Upper lobe of left lung (tissue), 6 donors: ENCODE data around the gene AP3D1. TPM values are rescaled to one million over a fixed set of nuclear protein-coding genes. Genes with fewer than 3 reads are reported as not detected.

ENCODE experiments used
- ATAC-seq, 2 donors: fragments of 200-7000 bp; cut with Tn5 transposase; one replicate each; pipeline ENCODE4 v1.9.1; 2022; ENCODE audit warnings: mild to moderate bottlenecking in 2 of 2, moderate library complexity in 2 of 2; ENCODE audit not compliant: low FRiP score in 2 of 2
- DNase-seq, 2 donors: peaks; one replicate each; pipeline ENCODE4 v3.0.0-alpha.2; 2019 to 2020
- H3K27ac ChIP-seq, 4 donors: fragments of 200-600 bp; sonication (generic); one replicate each; pipeline ENCODE4 v1.5.1; 2016 to 2019
- H3K27me3 ChIP-seq, 4 donors: fragments of 200-600 bp; sonication (generic); one replicate each; pipeline ENCODE4 v1.5.1; 2017 to 2019
- H3K36me3 ChIP-seq, 4 donors: fragments of 200-600 bp; sonication (generic); one replicate each; pipeline ENCODE4 v1.5.1; 2016 to 2019
- H3K4me1 ChIP-seq, 4 donors: fragments of 200-600 bp; sonication (generic); one replicate each; pipeline ENCODE4 v1.5.1; 2018 to 2019
- H3K4me3 ChIP-seq, 4 donors: fragments of 200-600 bp; sonication (generic); one replicate each; pipeline ENCODE4 v1.5.1; 2017 to 2019; ENCODE audit warnings: mild to moderate bottlenecking in 2 of 4, moderate library complexity in 1 of 4
- H3K9me3 ChIP-seq, 4 donors: fragments of 200-600 bp; sonication (generic); one replicate each; pipeline ENCODE4 v1.5.1; 2018 to 2019
- EP300 ChIP-seq, 4 donors: sonication (generic); formaldehyde crosslinking; IDR thresholded peaks; one replicate each; pipeline ENCODE4 v1.5.1; 2017; ENCODE audit warnings: antibody characterized with exemption in 4 of 4, control low read depth in 2 of 4
- POLR2A ChIP-seq, 4 donors: fragments of 450-650 bp; IDR thresholded peaks; one replicate each; pipeline ENCODE4 v1.5.1; 2016 to 2017; ENCODE audit warnings: antibody characterized with exemption in 4 of 4, mild to moderate bottlenecking in 2 of 4
- POLR2AphosphoS5 ChIP-seq, 2 donors: sonication (generic); formaldehyde crosslinking; IDR thresholded peaks; one replicate each; pipeline ENCODE4 v1.5.1; 2017; ENCODE audit warnings: antibody characterized with exemption in 2 of 2
- WGBS, 2 donors: methylation state at CpG; one replicate each; pipeline ENCODE4 v1.1.5; 2017 to 2018; 5-methylcytosine and 5-hydroxymethylcytosine counted together
- total RNA-seq, 6 donors: library from RNA; depleted of rRNA in 4 of 6; stranded (reverse); fragments of >200 nt in 4 of 6; gene quantifications; one replicate each; pipeline versions ENCODE4 v1.1.0 to v1.2.1, GENCODE V29; 2016 to 2021
- TF ChIP-seq, protein P1 (sequence below), 6 experiments: fragments of 450-650 bp in 4 of 6; fragments of 200-600 bp in 2 of 6; sonication (generic) in 2 of 6; IDR thresholded peaks; one replicate each; pipeline ENCODE4 v1.5.1; 2016 to 2019; ENCODE audit warnings: antibody characterized with exemption in 6 of 6
- donor health status: DM: no; HTN: no; CAD: no; lungs with moderate emphysema.
- donor health status: DM: no; HTN: yes; CAD: no; lungs with severe emphysema.

The AP3D1 gene
- total RNA-seq, 6 donors from 2014 or later: 73.5 to 180 (median 115) TPM

DNA sequence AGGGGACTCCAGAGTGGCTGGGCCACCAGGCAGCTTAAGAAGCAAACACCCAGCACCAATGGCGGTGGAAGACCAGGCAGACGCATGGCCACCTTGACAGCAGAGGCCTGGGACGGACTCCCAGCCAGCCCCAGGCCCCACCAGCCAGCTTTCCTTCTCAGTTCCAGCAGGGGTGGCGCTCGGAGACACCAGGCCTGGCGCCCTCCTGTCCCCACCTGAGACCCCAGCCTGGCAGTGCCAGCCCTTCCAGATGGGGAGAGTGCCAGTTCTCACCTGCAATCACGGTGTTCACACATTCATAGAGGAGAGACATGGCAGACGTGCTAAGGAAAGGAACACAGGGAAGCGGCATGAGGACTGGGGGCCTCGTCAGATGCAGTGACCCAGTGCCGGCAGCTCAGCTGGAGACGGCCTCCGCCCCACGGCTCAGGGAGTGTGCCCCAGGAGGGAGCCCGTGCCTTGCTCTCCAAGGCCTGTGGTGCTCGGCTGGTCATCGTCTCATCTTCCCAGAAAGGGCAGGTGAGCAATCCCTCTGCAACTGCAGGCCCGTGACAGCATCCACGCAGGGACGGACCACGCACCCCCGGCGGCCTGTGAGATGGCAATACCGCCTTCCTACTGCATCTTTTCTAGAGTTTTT lies 24.4 kb downstream of the AP3D1 start:
- 95 to 97% methylated on average over 19 to 24 of the region's 24 CpGs for WGBS, 2 donors
- no peaks in the 10 kb centered on the region for H3K9me3 ChIP-seq
- H3K36me3 ChIP-seq: peaks cover 14 to 94% (median 85%) of the 10 kb centered on the region in 4 donors
- ATAC-seq: no peak
- no peak overlapping the region for H3K27ac ChIP-seq
- H3K4me1 ChIP-seq: no peaks in the 10 kb centered on the region
- TF ChIP-seq POLR2AphosphoS5 (IDR thresholded peaks at IDR 0.05) (no peak), POLR2A (IDR thresholded peaks at IDR 0.05) (no peak), EP300 (IDR thresholded peaks at IDR 0.05) (no peak)
- TF ChIP-seq, protein P1, sequence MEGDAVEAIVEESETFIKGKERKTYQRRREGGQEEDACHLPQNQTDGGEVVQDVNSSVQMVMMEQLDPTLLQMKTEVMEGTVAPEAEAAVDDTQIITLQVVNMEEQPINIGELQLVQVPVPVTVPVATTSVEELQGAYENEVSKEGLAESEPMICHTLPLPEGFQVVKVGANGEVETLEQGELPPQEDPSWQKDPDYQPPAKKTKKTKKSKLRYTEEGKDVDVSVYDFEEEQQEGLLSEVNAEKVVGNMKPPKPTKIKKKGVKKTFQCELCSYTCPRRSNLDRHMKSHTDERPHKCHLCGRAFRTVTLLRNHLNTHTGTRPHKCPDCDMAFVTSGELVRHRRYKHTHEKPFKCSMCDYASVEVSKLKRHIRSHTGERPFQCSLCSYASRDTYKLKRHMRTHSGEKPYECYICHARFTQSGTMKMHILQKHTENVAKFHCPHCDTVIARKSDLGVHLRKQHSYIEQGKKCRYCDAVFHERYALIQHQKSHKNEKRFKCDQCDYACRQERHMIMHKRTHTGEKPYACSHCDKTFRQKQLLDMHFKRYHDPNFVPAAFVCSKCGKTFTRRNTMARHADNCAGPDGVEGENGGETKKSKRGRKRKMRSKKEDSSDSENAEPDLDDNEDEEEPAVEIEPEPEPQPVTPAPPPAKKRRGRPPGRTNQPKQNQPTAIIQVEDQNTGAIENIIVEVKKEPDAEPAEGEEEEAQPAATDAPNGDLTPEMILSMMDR (IDR thresholded peaks at IDR 0.05): no peak
- H3K4me3 ChIP-seq: no peak overlapping the region
- DNase-seq: no peak
- H3K27me3 ChIP-seq: no peaks in the 10 kb centered on the region

DNA sequence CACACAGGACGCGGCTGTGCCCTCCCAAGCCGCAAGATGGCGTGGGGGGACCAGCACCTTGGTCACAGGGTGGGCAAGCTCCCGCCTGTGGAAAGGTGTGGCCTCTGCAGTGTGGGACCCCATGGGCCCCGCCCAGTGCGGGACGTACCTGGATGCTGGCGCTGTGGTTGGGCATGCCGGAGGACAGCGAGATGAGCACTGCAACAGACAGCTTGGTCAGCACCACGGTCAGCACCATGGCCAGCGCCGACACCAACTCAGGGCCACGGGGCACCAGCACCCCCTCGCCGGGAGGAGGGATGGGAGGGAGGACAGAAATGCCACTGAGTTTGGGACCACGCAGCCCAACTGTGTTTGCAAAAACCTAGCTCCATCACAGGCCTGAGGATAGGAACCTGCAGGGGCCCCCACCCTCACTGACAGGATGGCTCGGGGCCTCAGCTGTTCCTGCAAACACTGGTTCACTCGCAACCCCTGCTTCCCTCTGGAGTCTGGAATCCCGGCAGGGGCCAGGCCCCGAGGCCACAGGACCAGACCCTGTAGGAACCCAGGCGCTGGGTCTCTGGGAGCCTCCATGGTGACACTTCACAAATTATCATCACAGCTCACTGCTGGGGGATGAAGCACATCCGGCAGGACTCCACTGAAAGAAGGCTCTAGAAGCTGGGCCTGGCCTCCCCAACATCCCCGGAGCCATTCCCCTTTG lies 27.5 kb downstream of the AP3D1 start:
- DNase-seq (peak in 1 of 2 donors; percentile 80), ATAC-seq (no peak)
- WGBS, 2 donors: 89 to 94% methylated on average over 14 to 22 of the region's 25 CpGs
- no peak overlapping the region for H3K27ac ChIP-seq
- no peaks in the 10 kb centered on the region for H3K9me3 ChIP-seq
- TF ChIP-seq POLR2A (IDR thresholded peaks at IDR 0.05) (no peak), EP300 (IDR thresholded peaks at IDR 0.05) (no peak), POLR2AphosphoS5 (IDR thresholded peaks at IDR 0.05) (no peak)
- TF ChIP-seq, protein P1 (IDR thresholded peaks at IDR 0.05): no peak
- no peak overlapping the region for H3K4me3 ChIP-seq
- H3K36me3 ChIP-seq: peaks cover 28 to 94% (median 88%) of the 10 kb centered on the region in 4 donors
- H3K27me3 ChIP-seq: no peaks in the 10 kb centered on the region
- H3K4me1 ChIP-seq: no peaks in the 10 kb centered on the region

DNA sequence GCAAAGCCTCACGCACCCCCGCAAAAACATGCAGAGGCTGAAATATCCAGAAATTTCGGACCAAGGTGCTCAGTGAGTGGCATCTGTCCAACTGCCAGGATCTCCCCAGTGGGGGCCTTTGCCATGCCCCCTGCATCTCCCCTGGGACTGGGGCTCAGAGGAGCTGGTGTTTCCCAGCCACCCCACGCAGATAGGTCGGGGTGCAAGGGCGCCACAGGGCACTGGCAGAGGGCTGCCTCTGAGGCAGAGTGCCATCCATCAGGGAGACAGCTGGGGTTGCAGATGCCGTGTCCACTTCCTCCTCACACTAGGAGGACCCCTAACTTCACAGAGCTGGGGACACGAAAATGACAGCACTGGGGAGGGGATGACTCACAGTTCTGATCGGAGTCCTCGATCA lies 28.4 kb downstream of the AP3D1 start:
- 82 to 95% methylated on average over 4 to 8 of the region's 10 CpGs for WGBS, 2 donors
- Histone ChIP-seq H3K4me1 (no peaks in the 10 kb centered on the region), H3K4me3 (no peak overlapping the region), H3K36me3 (peaks cover 34 to 100% (median 93%) of the 10 kb centered on the region in 4 donors), H3K27me3 (no peaks in the 10 kb centered on the region), H3K27ac (no peak overlapping the region), H3K9me3 (no peaks in the 10 kb centered on the region)
- DNase-seq (no peak), ATAC-seq (no peak)
- TF ChIP-seq EP300 (IDR thresholded peaks at IDR 0.05): no peak
- TF ChIP-seq POLR2AphosphoS5 (IDR thresholded peaks at IDR 0.05): no peak
- TF ChIP-seq, protein P1 (IDR thresholded peaks at IDR 0.05): no peak
- TF ChIP-seq POLR2A (IDR thresholded peaks at IDR 0.05): no peak

- H3K4me1 ChIP-seq: no peaks in the 10 kb centered on the region
- WGBS, 2 donors: 93 to 96% methylated on average over 12 to 15 of the region's 15 CpGs
- H3K4me3 ChIP-seq: no peak overlapping the region
- peaks cover 41 to 100% (median 95%) of the 10 kb centered on the region in 4 donors for H3K36me3 ChIP-seq
- H3K9me3 ChIP-seq: no peaks in the 10 kb centered on the region
- TF ChIP-seq, protein P1 (IDR thresholded peaks at IDR 0.05): no peak
- TF ChIP-seq EP300 (IDR thresholded peaks at IDR 0.05) (no peak), POLR2A (IDR thresholded peaks at IDR 0.05) (no peak), POLR2AphosphoS5 (IDR thresholded peaks at IDR 0.05) (no peak)
- DNase-seq (no peak), ATAC-seq (no peak)
- H3K27me3 ChIP-seq: no peaks in the 10 kb centered on the region
- no peak overlapping the region for H3K27ac ChIP-seq
Measured at GRCh38 chr19:2122251-2122650, 29.1 kb downstream of the AP3D1 start.
